NCI-H187 (cell line): ENCODE results near the gene PEDS1.
"Not testable (repeated sequence)": the region's sequence is repeated elsewhere in the genome, so short reads cannot be mapped to it uniquely, and the experiment has no call there.

Experiments used
- DNase-seq, 2 experiments: peaks; one replicate each; lab custom pipeline; 2025; lab: John Stamatoyannopoulos, UW

PEDS1 gene

DNA sequence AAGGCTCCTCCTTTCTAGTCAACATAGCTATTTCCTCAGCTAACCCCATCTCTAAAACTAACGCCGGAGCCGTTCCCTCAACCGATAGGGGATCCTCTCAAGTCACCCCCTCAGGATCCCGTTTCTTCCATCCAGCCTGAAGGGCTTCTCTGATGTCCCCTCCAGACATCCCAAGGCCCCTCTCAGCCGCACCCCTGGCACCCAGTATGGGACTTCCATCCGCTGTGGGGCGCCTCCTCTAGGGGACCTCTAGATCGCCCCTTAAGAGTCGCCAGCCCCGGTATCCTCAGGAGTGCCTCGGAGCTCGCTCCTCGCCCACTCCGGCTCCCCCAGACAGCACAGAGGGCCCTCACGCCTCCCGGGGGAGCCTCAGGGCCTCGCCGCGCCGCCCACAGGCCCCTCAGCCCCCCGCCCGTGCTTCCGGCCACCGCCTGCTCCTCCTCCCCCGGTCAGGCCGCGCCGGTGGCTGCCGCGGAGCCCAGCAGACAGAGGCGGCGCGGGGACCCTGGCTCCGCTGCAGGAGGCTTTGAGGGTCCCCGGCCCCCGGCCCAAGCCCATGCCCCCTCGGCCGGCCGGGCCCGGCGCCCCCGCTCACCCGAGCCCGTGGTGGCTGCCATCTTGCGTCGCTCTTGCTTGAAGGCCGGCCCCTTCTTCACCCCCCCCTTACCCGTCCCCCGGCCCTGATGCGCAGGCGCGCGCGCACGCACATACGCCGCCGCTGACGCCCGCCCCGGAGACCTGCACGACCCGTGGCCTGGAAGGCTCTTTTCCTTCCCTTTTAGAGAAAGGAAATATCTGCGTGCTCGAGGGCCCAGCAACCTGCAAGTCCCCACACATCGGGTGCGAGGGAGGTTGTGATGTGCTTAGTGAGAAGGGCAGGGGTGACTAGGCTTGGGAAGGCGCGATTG is 40.8 kb downstream of the PEDS1 start, which contains the start of gene UBE2V1:
UBE2V1 (minus strand) TSS at position 639 of the 908 bp plus-strand sequence; CDS start at position 617, 22 bp downstream.
- DNase-seq = peak; percentile 50 to 85

DNA sequence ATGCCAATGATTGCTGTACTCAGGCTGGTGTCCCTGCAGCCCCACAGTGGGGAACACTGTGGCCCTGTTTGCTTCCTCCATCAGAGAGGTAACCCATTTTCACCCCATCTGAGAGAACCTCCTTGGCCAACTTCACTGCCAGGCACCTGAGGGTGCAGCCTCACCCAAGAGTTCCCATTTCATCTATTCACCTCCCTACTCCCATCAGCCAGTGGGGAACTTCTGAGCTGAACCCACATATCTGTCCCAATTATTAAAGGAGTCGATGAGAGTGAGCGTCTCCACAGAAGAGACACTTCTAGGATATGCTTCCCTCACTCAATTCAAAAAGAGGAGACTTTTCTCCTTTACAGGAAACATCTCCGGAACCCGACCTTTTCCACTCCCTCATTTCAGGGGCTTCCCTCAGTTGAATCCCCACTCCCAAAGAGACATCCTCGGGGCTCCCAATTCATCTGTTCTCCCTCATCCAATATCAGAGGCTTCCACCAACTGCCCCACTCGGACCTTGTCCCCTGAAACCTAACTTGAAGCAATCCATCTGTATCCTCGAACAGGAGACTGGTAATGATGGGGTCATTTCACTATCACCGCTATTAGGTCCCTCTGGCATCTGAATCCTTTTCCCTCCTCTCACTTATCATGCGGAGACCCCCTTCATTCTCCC is 41.6 kb downstream of the PEDS1 start:
- DNase-seq = no peak

DNA sequence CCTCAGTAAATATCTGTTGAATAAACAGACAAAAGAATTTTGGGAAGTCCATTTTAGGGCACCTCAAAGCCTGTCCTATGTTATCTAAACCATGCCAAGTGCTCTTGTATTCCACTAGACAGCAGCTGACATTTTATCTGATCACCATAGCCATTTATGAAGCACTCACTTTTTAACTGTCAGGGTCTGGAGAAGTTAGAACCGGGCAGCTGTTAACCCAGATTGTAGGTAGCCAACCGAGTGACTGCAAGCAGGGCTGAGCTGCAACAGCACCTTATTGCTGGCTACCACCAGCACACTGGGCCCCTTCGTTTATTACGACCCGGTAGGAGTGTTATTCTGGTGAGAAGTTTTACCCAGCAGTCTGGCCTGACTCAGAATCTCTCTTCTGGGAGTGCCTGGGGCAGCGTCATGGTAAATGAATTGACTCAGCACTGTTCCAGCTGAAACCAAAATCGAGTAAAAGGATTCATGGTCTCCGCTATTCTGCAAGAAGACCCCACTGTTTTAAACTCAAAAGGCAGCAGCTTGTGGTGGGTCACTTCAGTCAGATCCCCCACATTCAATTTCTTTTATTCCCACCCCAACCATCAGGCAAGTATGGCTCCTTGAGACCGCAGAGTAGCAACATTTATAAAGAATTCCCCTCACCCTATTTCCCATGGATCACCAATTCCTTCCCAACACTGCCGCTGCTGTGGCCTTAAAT is 42.2 kb downstream of the PEDS1 start:
- no peak for DNase-seq

DNA sequence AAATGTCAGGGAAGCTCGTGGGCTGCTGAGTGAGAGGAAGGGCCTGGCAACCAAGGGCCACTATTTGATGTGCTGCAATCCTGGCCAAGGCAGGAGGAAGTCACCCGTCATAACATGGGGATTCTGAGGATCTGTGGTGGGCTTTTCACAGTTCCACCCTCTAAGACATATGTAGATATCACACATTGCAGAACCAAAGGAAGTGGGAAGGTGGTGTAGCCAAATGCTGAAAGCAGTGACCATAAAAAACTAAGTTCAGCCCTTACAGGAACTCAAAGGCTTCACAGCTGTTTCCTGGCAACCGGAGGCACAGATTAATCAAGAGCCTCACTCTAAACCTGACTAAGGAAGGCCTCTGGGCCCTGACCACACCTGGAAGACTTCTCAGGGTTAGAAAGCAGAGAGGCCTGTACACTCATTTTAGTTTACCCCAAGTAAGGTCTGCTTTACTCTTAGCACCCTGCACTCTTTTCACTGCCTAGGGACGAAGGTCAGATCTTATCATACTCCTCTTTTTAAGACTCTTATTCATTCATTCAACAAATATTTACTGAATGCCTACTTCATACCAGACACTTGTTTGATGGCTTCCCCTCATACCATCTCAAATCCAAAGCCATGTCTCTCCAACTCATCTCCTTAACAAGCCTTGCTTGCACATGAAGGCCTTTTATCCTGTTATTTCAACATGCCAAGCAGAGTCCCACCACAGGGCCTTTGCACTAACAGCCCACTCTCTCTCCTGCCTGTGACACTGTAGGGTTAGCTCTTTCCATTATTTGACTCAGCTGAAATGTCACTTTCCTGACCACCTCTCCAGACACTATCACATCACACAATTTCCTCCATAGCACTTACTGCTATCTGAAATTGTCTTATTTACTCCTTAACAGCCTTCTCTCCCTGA is 43.1 kb downstream of the PEDS1 start:
- DNase-seq = no peak

DNA sequence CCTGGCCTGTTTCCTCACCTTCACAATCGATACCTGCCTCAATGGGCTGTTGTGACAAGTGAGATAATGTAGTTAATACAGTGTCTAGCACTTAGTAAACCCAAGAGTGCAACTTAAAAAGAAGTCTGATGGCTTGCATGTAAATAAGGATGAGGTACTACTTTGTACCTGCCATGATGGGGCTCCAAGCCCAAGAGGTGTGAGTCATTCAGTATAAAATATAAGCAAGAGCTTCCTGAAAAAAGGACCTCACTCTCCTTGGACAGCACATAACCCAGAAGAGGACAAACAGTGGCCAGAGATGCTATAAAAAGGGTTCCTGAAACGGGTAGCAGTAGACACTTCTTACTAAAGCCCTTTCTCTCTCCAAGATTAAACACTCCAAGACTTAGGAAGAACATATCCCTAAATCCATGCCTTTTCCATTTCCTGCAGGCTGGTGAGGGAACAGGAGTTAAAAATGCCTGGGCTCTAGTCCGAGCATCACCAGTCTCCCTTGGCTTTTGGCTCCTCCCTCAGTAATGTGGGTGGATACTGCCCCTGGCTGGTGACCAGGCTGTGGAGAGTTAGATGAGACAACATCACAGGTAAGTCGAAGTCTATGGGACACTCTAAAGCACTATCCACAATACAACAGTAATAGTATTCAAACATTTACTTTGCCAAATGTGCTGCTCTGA is 44.8 kb downstream of the PEDS1 start:
- DNase-seq = no peak

DNA sequence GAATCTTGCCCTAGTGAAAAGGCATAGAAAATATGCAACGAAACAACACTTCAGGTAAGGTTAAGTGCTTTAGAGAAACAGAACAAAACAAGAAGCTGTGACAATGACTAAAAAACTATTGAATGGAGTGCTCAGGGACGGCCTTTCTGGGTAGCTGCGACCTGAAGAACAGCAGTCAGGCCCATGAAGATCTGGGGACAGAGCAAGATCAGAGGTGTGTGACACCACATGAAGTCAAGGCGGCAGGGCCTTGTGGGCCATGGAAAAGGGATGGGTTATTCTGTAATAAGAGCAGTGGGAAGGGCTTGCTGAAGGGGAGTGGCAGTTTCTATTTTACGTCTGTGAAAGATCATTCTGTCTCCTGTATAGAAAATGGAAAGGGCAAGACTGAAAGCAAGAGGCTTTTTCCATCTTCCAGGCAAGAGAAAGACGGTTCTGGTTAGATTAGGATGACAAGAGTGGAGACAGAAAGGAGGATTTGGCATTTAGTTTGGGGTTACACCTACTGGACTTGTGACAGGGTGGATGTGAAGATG is 45.7 kb downstream of the PEDS1 start:
- DNase-seq = no peak

DNA sequence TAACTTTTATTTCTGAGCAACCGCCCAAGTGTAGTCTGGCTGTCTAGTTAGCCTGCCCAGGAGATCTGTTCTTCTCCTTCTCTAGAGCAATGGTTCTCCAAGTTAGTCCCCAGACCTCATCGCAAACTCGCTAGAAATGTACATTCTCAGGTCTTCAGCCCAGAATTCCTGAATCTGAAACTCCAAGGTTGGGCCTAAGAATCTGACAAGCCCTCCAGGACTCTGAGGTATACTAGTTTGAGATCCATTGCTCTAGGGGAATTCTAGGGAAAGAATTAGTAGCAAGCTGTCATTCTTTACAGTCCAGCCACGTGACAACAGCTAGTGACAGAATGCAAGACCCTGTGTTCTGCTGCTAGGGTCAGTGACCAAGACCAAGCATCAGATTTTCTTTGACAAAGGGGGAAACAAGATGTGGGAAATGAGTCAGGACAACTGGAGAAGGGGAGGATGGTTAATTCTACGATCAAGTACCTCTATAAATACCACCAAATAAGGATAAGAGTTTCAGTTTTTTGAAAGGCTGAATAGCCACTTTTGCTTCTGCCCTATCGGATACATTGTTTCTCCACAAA is 46.4 kb downstream of the PEDS1 start:
- no peak for DNase-seq

DNA sequence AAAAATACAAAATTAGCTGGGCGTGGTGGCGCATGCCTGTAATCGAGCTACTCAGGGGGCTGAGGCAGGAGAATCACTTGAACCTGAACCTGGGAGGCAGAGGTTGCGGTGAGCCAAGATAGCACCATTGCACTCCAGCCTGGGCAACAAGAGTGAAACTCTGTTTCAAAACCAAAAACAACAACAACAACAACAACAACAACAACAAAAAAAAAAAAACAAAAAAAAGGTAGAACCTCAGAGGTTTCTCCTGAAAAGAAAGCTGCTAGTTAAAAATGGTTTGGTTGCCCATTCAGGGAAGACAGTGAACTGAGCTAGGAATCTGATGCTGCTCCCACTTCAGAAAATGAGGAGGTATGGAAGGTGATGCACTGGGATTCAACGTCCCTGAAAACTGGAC is 46.9 kb downstream of the PEDS1 start:
- DNase-seq = not testable (repeated sequence)
